ENCODE measurements around the gene OBP2B.
"Not testable (repeated sequence)": the region's sequence is repeated elsewhere in the genome, so short reads cannot be mapped to it uniquely, and the experiment has no call there.

OBP2B gene

GRCh38 chr9:133238851-133239532, 29.9 kb upstream of the OBP2B start:
- no peaks in the 10 kb centered on the region for H3K36me3 ChIP-seq (ENCODE audit: control insufficient read depth in 4 of 4, insufficient read depth in 4 of 4, low read length in 3 of 4)
- peak; percentile 89 to 93 (median 92) for DNase-seq
- H3K4me3 ChIP-seq (ENCODE audit: control insufficient read depth in 1 of 7, extremely low read depth in 1 of 7, insufficient read depth in 4 of 7, low read depth in 2 of 7, low read length in 6 of 7), result peak overlapping the region; percentile 17 to 85 (median 56)
- 9% methylated on average over 22 of the region's 26 CpGs for WGBS (ENCODE audit: insufficient coverage)
- no peaks in the 10 kb centered on the region for H3K9me3 ChIP-seq (ENCODE audit: control extremely low read depth in 1 of 5, control insufficient read depth in 4 of 5, insufficient read depth in 2 of 5, low read depth in 1 of 5, low read length in 4 of 5)
- POLR2A ChIA-PET, result interaction anchor here (0.5 to 0.6 kb wide), 3 partner anchors 66 to 238 kb away, joined by 3 to 4 read pairs (median 3); no protein-coding TSS in a partner anchor
- H3K27ac ChIP-seq (ENCODE audit: insufficient read depth in 1 of 2, low read depth in 1 of 2, low read length in 2 of 2, poor library complexity in 1 of 2, severe bottlenecking in 2 of 2), result peak overlapping the region in 1 of 2 experiments; percentile 70
- H3K27me3 ChIP-seq (replicated peaks in 2 of 5; ENCODE audit: control insufficient read depth in 4 of 5, insufficient read depth in 5 of 5, low read length in 4 of 5), result no peaks in the 10 kb centered on the region
- CTCF ChIA-PET, result interaction anchor here (0.6 to 4.2 kb wide), 30 partner anchors 8 to 227 kb away, joined by 3 to 42 read pairs (median 4); partner anchors contain the start of genes SURF1 and SURF2
- peaks cover 2 to 49% (median 21%) of the 10 kb centered on the region in 4 experiments for H3K4me1 ChIP-seq (ENCODE audit: control extremely low read depth in 1 of 4, control insufficient read depth in 4 of 4, insufficient read depth in 4 of 4, low read length in 3 of 4)

GRCh38 chr9:133238272-133238850, 29.3 kb upstream of the OBP2B start:
- peaks cover 2 to 46% (median 21%) of the 10 kb centered on the region in 4 experiments for H3K4me1 ChIP-seq (ENCODE audit: control extremely low read depth in 1 of 4, control insufficient read depth in 4 of 4, insufficient read depth in 4 of 4, low read length in 3 of 4)
- H3K36me3 ChIP-seq (ENCODE audit: control insufficient read depth in 4 of 4, insufficient read depth in 4 of 4, low read length in 3 of 4), result no peaks in the 10 kb centered on the region
- POLR2A ChIA-PET, result interaction anchor here (0.5 to 0.6 kb wide), 4 partner anchors 67 to 237 kb away, joined by 3 to 4 read pairs (median 3); no protein-coding TSS in a partner anchor
- no peaks in the 10 kb centered on the region for H3K9me3 ChIP-seq (ENCODE audit: control extremely low read depth in 1 of 5, control insufficient read depth in 4 of 5, insufficient read depth in 2 of 5, low read depth in 1 of 5, low read length in 4 of 5)
- H3K27ac ChIP-seq (ENCODE audit: insufficient read depth in 1 of 2, low read depth in 1 of 2, low read length in 2 of 2, poor library complexity in 1 of 2, severe bottlenecking in 2 of 2), result peak overlapping the region in 1 of 2 experiments; percentile 70
- no peaks in the 10 kb centered on the region for H3K27me3 ChIP-seq (replicated peaks in 2 of 5; ENCODE audit: control insufficient read depth in 4 of 5, insufficient read depth in 5 of 5, low read length in 4 of 5)
- 16% methylated on average over 25 of the region's 25 CpGs for WGBS (ENCODE audit: insufficient coverage)
- DNase-seq, result peak; percentile 89 to 95 (median 93)
- CTCF ChIA-PET, result interaction anchor here (0.6 to 4.2 kb wide), 30 partner anchors 9 to 228 kb away, joined by 3 to 42 read pairs (median 4); partner anchors contain the start of genes SURF1 and SURF2
- peak overlapping the region; percentile 17 to 85 (median 56) for H3K4me3 ChIP-seq (ENCODE audit: control insufficient read depth in 1 of 7, extremely low read depth in 1 of 7, insufficient read depth in 4 of 7, low read depth in 2 of 7, low read length in 6 of 7)

- H3K27me3 ChIP-seq (replicated peaks in 2 of 5; ENCODE audit: control insufficient read depth in 4 of 5, insufficient read depth in 5 of 5, low read length in 4 of 5), result no peaks in the 10 kb centered on the region
- no peak overlapping the region for H3K4me3 ChIP-seq (ENCODE audit: control insufficient read depth in 1 of 7, extremely low read depth in 1 of 7, insufficient read depth in 4 of 7, low read depth in 2 of 7, low read length in 6 of 7)
- DNase-seq, result peak in 2 of 3 donors; percentile 15 to 36
- H3K4me1 ChIP-seq (ENCODE audit: control extremely low read depth in 1 of 4, control insufficient read depth in 4 of 4, insufficient read depth in 4 of 4, low read length in 3 of 4), result peaks cover 0 to 34% (median 20%) of the 10 kb centered on the region in 4 experiments
- ChIA-PET POLR2A (no interaction called here), CTCF (interaction anchor here (0.7 to 4.2 kb wide), 2 partner anchors 20 to 49 kb away, joined by 3 to 42 read pairs; no protein-coding TSS in a partner anchor)
- no peaks in the 10 kb centered on the region for H3K9me3 ChIP-seq (ENCODE audit: control extremely low read depth in 1 of 5, control insufficient read depth in 4 of 5, insufficient read depth in 2 of 5, low read depth in 1 of 5, low read length in 4 of 5)
- 93% methylated on average over 15 of the region's 17 CpGs for WGBS (ENCODE audit: insufficient coverage)
- no peaks in the 10 kb centered on the region for H3K36me3 ChIP-seq (ENCODE audit: control insufficient read depth in 4 of 4, insufficient read depth in 4 of 4, low read length in 3 of 4)
- no peak overlapping the region for H3K27ac ChIP-seq (ENCODE audit: insufficient read depth in 1 of 2, low read depth in 1 of 2, low read length in 2 of 2, poor library complexity in 1 of 2, severe bottlenecking in 2 of 2)
These were observed 28.1 kb upstream of the OBP2B start for GRCh38 chr9:133237035-133237731.

GRCh38 chr9:133236291-133237034, 27.4 kb upstream of the OBP2B start:
- CTCF ChIA-PET; H3K36me3 ChIP-seq (ENCODE audit: control insufficient read depth in 4 of 4, insufficient read depth in 4 of 4, low read length in 3 of 4); H3K4me3 ChIP-seq (ENCODE audit: control insufficient read depth in 1 of 7, extremely low read depth in 1 of 7, insufficient read depth in 4 of 7, low read depth in 2 of 7, low read length in 6 of 7); H3K27ac ChIP-seq (ENCODE audit: insufficient read depth in 1 of 2, low read depth in 1 of 2, low read length in 2 of 2, poor library complexity in 1 of 2, severe bottlenecking in 2 of 2); POLR2A ChIA-PET; DNase-seq; H3K9me3 ChIP-seq (ENCODE audit: control extremely low read depth in 1 of 5, control insufficient read depth in 4 of 5, insufficient read depth in 2 of 5, low read depth in 1 of 5, low read length in 4 of 5); H3K27me3 ChIP-seq (replicated peaks in 2 of 5; ENCODE audit: control insufficient read depth in 4 of 5, insufficient read depth in 5 of 5, low read length in 4 of 5): not testable (repeated sequence)
- 87% methylated on average over 9 of the region's 19 CpGs for WGBS (ENCODE audit: insufficient coverage)
- peaks cover 0 to 27% (median 16%) of the 10 kb centered on the region in 4 experiments for H3K4me1 ChIP-seq (ENCODE audit: control extremely low read depth in 1 of 4, control insufficient read depth in 4 of 4, insufficient read depth in 4 of 4, low read length in 3 of 4)

- DNase-seq, result no peak
- CTCF ChIA-PET, result no interaction called here
- Histone ChIP-seq H3K9me3 (ENCODE audit: control extremely low read depth in 1 of 5, control insufficient read depth in 4 of 5, insufficient read depth in 2 of 5, low read depth in 1 of 5, low read length in 4 of 5) (no peaks in the 10 kb centered on the region), H3K27me3 (replicated peaks in 2 of 5; ENCODE audit: control insufficient read depth in 4 of 5, insufficient read depth in 5 of 5, low read length in 4 of 5) (no peaks in the 10 kb centered on the region), H3K4me1 (ENCODE audit: control extremely low read depth in 1 of 4, control insufficient read depth in 4 of 4, insufficient read depth in 4 of 4, low read length in 3 of 4) (peaks cover 0 to 23% (median 14%) of the 10 kb centered on the region in 4 experiments), H3K27ac (ENCODE audit: insufficient read depth in 1 of 2, low read depth in 1 of 2, low read length in 2 of 2, poor library complexity in 1 of 2, severe bottlenecking in 2 of 2) (no peak overlapping the region), H3K4me3 (ENCODE audit: control insufficient read depth in 1 of 7, extremely low read depth in 1 of 7, insufficient read depth in 4 of 7, low read depth in 2 of 7, low read length in 6 of 7) (no peak overlapping the region), H3K36me3 (ENCODE audit: control insufficient read depth in 4 of 4, insufficient read depth in 4 of 4, low read length in 3 of 4) (no peaks in the 10 kb centered on the region)
- no CpG with 5 or more reads among the region's 11 CpGs for WGBS (ENCODE audit: insufficient coverage)
- POLR2A ChIA-PET, result no interaction called here
These were observed 26.6 kb upstream of the OBP2B start for GRCh38 chr9:133235549-133236222.

- peaks cover 0 to 22% (median 13%) of the 10 kb centered on the region in 4 experiments for H3K4me1 ChIP-seq (ENCODE audit: control extremely low read depth in 1 of 4, control insufficient read depth in 4 of 4, insufficient read depth in 4 of 4, low read length in 3 of 4)
- H3K36me3 ChIP-seq (ENCODE audit: control insufficient read depth in 4 of 4, insufficient read depth in 4 of 4, low read length in 3 of 4), result no peaks in the 10 kb centered on the region
- DNase-seq, result no peak
- ChIA-PET POLR2A (no interaction called here), CTCF (interaction anchor here (0.9 kb wide), 1 partner anchor 13 kb away, joined by 3 read pairs; no protein-coding TSS in a partner anchor)
- no peak overlapping the region for H3K4me3 ChIP-seq (ENCODE audit: control insufficient read depth in 1 of 7, extremely low read depth in 1 of 7, insufficient read depth in 4 of 7, low read depth in 2 of 7, low read length in 6 of 7)
- H3K27me3 ChIP-seq (replicated peaks in 2 of 5; ENCODE audit: control insufficient read depth in 4 of 5, insufficient read depth in 5 of 5, low read length in 4 of 5), result no peaks in the 10 kb centered on the region
- H3K9me3 ChIP-seq (ENCODE audit: control extremely low read depth in 1 of 5, control insufficient read depth in 4 of 5, insufficient read depth in 2 of 5, low read depth in 1 of 5, low read length in 4 of 5), result no peaks in the 10 kb centered on the region
- H3K27ac ChIP-seq (ENCODE audit: insufficient read depth in 1 of 2, low read depth in 1 of 2, low read length in 2 of 2, poor library complexity in 1 of 2, severe bottlenecking in 2 of 2), result no peak overlapping the region
- 96% methylated on average over 27 of the region's 31 CpGs for WGBS (ENCODE audit: insufficient coverage)
These were observed 25.7 kb upstream of the OBP2B start for GRCh38 chr9:133234577-133235322.
